Nephron progenitor cell (in vitro differentiated cells): ENCODE measurements around the gene MCTP1.

Experiments used
- DNase-seq: peaks from one replicate; pipeline ENCODE4 v3.0.0; 2021
- H3K27ac Mint-ChIP-seq: 2 replicates; pipeline ENCODE4 v1.8.0; 2021; ENCODE audit warnings: mild to moderate bottlenecking, moderate library complexity, mixed read lengths
- H3K27me3 Mint-ChIP-seq: 2 replicates; pipeline ENCODE4 v1.8.0; 2021; ENCODE audit warnings: mild to moderate bottlenecking, low read depth, mixed read lengths; ENCODE audit not compliant: poor library complexity
- H3K36me3 Mint-ChIP-seq: 2 replicates; pipeline ENCODE4 v1.8.0; 2021; ENCODE audit warnings: low read depth, mixed read lengths
- H3K4me1 Mint-ChIP-seq: 2 replicates; pipeline ENCODE4 v1.8.0; 2021; ENCODE audit warnings: mixed read lengths
- H3K4me3 Mint-ChIP-seq: 2 replicates; pipeline ENCODE4 v1.8.0; 2021; ENCODE audit warnings: mild to moderate bottlenecking, moderate library complexity, mixed read lengths
- H3K9me3 Mint-ChIP-seq: 2 replicates; pipeline ENCODE4 v1.8.0; 2021; ENCODE audit warnings: mild to moderate bottlenecking, moderate library complexity, mixed read lengths
- TF ChIP-seq, protein P1 (sequence below): fragments of 200-600 bp; sonication (generic); IDR thresholded peaks from 2 replicates; pipeline ENCODE4 v1.5.0; 2021; ENCODE audit warnings: antibody characterized with exemption

MCTP1 gene

DNA sequence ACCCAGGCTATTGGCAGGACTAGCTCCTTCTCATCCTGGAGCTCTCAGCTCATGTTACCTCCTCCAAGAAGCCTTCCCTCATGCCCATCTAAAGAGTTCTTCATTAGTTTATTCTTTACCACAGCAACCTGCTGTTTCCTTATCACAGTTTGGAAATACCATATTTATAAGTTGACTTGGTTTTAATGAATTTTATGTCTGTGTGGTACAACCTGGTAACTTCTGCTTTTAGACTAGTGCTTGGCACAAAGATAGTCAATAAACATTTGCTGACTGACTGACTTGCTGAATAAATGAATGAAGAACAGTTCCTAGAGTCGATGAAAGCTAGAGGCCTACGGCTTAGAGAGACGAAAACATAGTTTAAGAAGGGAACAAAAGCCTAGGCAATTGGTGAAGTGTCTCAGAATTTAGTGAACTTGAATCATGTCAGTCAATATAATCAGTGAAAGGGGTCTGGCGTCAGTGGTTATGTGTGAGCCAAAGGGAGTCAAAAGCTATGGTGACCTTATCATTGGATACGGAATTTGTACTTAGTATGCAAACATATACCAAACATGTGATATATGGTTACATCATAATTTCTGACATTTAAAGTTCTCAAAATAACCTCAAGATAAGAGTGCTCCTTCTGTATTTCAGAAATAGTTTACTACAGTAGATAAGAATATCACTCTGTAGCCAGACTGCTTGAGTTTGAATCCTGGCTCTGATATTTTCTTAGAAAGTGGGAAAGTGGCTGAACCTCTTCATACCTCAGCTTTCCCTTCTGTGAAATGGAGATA is 239.5 kb downstream of the MCTP1 start:
- peaks cover 7% of the 10 kb centered on the region for H3K27me3 Mint-ChIP-seq
- no peak overlapping the region for H3K4me3 Mint-ChIP-seq
- TF ChIP-seq, protein P1, sequence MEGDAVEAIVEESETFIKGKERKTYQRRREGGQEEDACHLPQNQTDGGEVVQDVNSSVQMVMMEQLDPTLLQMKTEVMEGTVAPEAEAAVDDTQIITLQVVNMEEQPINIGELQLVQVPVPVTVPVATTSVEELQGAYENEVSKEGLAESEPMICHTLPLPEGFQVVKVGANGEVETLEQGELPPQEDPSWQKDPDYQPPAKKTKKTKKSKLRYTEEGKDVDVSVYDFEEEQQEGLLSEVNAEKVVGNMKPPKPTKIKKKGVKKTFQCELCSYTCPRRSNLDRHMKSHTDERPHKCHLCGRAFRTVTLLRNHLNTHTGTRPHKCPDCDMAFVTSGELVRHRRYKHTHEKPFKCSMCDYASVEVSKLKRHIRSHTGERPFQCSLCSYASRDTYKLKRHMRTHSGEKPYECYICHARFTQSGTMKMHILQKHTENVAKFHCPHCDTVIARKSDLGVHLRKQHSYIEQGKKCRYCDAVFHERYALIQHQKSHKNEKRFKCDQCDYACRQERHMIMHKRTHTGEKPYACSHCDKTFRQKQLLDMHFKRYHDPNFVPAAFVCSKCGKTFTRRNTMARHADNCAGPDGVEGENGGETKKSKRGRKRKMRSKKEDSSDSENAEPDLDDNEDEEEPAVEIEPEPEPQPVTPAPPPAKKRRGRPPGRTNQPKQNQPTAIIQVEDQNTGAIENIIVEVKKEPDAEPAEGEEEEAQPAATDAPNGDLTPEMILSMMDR = no peak
- no peak for DNase-seq
- H3K36me3 Mint-ChIP-seq = no peaks in the 10 kb centered on the region
- H3K4me1 Mint-ChIP-seq = peaks cover 7% of the 10 kb centered on the region
- no peak overlapping the region for H3K27ac Mint-ChIP-seq
- no peaks in the 10 kb centered on the region for H3K9me3 Mint-ChIP-seq

DNA sequence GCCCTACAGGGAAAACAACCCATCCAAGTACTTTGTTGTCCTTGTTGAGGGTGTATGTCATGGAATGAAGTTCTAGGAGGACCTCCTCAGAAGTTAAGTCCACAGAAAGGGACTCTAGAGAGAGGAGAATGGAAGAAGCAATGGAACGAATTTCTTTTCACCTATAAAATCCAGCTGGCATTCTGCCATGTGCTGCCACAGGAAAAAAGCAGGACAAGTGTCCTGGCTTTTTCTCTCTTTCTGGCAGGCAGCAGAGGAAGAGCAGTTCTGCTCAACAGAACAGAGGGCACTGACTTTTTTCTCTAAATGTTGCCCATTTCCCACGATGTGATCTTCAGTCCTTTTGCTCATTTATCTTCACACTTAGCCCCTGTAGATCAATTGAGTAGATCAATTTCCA is 240.8 kb downstream of the MCTP1 start:
- Mint-ChIP-seq H3K4me1 (peaks cover 7% of the 10 kb centered on the region), H3K27ac (no peak overlapping the region), H3K27me3 (peaks cover 7% of the 10 kb centered on the region), H3K4me3 (no peak overlapping the region), H3K9me3 (no peaks in the 10 kb centered on the region), H3K36me3 (no peaks in the 10 kb centered on the region)
- TF ChIP-seq, protein P1 = no peak
- no peak for DNase-seq

DNA sequence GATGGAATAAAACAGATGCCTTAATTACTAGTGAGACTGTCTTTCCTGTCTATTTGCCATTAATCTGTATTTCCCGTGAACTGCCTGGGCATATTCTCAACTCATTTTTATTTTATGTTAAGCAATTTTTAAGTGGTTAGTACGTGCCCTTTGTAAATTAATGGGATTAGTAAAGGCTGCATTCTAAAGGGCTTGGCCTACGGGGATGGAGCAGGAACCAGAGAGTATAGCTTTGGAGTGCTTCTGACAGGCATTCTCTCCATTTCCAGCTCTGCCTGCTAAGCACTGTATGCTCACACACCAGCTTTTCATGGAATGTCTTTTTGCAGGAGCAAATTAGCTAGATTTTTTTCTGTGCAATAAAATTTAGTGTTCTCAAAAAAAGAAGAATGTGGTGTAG is 241.2 kb downstream of the MCTP1 start:
- Mint-ChIP-seq H3K4me1 (peaks cover 7% of the 10 kb centered on the region), H3K27ac (no peak overlapping the region), H3K27me3 (peaks cover 7% of the 10 kb centered on the region), H3K4me3 (no peak overlapping the region), H3K36me3 (no peaks in the 10 kb centered on the region), H3K9me3 (no peaks in the 10 kb centered on the region)
- TF ChIP-seq, protein P1 = no peak
- DNase-seq = no peak

DNA sequence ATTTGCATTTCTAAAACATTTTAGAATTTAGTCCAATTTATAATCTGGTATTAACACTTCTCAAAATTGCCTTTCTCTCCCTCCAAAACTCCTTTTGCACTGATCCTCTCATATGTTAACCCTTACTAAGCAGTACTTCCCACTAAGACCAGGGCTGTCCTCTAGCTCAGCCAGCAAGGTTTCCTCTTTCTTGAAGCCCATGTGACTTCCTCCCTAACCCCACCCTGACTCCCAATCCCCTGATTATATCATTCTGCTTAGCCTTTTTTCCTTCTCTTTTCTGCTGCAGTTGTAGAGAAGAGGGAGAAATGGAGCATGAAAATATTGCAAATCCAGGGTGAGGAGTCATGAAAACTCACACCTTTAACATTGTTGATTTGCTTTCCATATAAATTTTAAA is 241.7 kb downstream of the MCTP1 start:
- Mint-ChIP-seq H3K27ac (no peak overlapping the region), H3K9me3 (no peaks in the 10 kb centered on the region), H3K27me3 (peaks cover 7% of the 10 kb centered on the region), H3K36me3 (no peaks in the 10 kb centered on the region), H3K4me3 (no peak overlapping the region), H3K4me1 (peaks cover 7% of the 10 kb centered on the region)
- TF ChIP-seq, protein P1 = no peak
- no peak for DNase-seq

DNA sequence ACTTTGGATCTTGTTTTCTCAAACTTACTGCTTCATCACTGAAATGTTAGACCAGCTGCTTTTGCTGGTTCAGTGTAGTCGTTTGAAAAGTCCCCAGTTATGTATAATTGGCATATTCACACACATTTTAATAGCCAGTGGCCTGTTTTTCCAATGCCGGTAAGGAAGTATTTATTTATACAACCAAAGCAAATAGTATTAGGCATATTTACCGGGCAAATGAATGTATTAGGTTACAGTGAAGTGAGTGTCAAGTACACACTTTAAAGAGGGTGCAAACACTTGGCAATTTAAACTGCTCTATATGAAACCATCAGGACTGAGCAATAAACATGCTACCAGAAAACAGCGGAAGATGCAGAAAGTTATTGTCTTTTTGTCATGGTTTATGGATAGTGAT is 242.9 kb downstream of the MCTP1 start:
- Mint-ChIP-seq H3K4me3 (no peak overlapping the region), H3K36me3 (no peaks in the 10 kb centered on the region), H3K4me1 (peaks cover 7% of the 10 kb centered on the region), H3K9me3 (no peaks in the 10 kb centered on the region), H3K27ac (no peak overlapping the region), H3K27me3 (peaks cover 7% of the 10 kb centered on the region)
- TF ChIP-seq, protein P1 = no peak
- no peak for DNase-seq
